WERI-Rb-1 (cell line): ENCODE results near the gene DEXI.
A peak's percentile ranks its signal among the peaks of the same experiment; 100 is the strongest.

Source experiments
- DNase-seq: peaks from one replicate; pipeline ENCODE4 v3.0.0-alpha.2; 2020
- H3K27ac ChIP-seq: fragments of 250-450 bp; sonication (Bioruptor Pico); 2 replicates; pipeline ENCODE4 v1.5.1; 2020; ENCODE audit warnings: mild to moderate bottlenecking, moderate library complexity
- H3K27me3 ChIP-seq: fragments of 250-450 bp; sonication (Bioruptor Pico); 2 replicates; pipeline ENCODE4 v1.5.1; 2021; ENCODE audit warnings: mild to moderate bottlenecking, low read depth, moderate library complexity; ENCODE audit not compliant: insufficient read depth, severe bottlenecking
- H3K36me3 ChIP-seq: fragments of 250-450 bp; sonication (Bioruptor Pico); 2 replicates; pipeline ENCODE4 v1.5.1; 2020; ENCODE audit warnings: mild to moderate bottlenecking, moderate library complexity
- H3K4me3 ChIP-seq: 2 replicates; pipeline ENCODE4 v1.5.1; 2011; ENCODE audit warnings: low read depth, mild to moderate bottlenecking, control low read depth, low read length
- H3K9me3 ChIP-seq: fragments of 250-450 bp; sonication (Bioruptor Pico); 2 replicates; pipeline ENCODE4 v1.5.1; 2021; ENCODE audit warnings: mild to moderate bottlenecking, moderate library complexity; ENCODE audit not compliant: severe bottlenecking
- TF ChIP-seq, protein P1 (sequence below): IDR thresholded peaks from 2 replicates; pipeline ENCODE4 v1.5.1; 2011; ENCODE audit warnings: low read depth, mild to moderate bottlenecking, control low read depth, inconsistent platforms, low read length

DEXI gene

DNA sequence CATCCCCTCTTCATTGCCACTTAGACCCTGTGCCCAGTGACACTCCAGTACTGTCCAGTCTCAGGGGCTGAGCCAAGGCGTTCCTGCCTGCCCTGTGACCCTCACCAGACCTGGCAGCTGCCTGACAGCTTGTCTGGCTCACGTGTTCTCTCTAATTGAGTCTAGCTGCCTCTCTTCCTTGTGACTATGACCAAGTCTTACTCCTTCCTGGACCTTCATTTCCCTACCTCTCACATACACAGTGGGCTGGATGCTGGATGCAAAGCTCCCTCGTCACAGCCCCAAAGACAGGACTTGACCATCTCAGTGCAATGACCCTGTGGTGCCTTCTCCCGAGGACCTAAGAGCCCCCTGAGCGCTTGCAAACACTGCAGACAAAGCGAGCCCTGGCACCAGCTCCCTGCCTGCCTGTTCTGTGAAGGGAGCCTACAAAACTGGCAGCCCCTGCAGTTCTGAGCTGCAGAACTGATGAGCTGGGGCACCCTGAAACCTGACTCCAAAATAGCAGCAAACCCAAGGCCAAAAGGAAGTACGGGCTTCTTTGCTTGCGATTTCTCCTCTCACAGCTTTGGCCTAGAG, 1.7 kb downstream of the DEXI start:
- Histone ChIP-seq H3K9me3 (no peaks in the 10 kb centered on the region), H3K27ac (no peak overlapping the region), H3K4me3 (peak overlapping the region; percentile 61; the same call in 1 of the 2 replicates), H3K36me3 (peaks cover 16% of the 10 kb centered on the region), H3K27me3 (no peaks in the 10 kb centered on the region)
- TF ChIP-seq, protein P1, sequence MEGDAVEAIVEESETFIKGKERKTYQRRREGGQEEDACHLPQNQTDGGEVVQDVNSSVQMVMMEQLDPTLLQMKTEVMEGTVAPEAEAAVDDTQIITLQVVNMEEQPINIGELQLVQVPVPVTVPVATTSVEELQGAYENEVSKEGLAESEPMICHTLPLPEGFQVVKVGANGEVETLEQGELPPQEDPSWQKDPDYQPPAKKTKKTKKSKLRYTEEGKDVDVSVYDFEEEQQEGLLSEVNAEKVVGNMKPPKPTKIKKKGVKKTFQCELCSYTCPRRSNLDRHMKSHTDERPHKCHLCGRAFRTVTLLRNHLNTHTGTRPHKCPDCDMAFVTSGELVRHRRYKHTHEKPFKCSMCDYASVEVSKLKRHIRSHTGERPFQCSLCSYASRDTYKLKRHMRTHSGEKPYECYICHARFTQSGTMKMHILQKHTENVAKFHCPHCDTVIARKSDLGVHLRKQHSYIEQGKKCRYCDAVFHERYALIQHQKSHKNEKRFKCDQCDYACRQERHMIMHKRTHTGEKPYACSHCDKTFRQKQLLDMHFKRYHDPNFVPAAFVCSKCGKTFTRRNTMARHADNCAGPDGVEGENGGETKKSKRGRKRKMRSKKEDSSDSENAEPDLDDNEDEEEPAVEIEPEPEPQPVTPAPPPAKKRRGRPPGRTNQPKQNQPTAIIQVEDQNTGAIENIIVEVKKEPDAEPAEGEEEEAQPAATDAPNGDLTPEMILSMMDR: no peak
- DNase-seq: no peak

DNA sequence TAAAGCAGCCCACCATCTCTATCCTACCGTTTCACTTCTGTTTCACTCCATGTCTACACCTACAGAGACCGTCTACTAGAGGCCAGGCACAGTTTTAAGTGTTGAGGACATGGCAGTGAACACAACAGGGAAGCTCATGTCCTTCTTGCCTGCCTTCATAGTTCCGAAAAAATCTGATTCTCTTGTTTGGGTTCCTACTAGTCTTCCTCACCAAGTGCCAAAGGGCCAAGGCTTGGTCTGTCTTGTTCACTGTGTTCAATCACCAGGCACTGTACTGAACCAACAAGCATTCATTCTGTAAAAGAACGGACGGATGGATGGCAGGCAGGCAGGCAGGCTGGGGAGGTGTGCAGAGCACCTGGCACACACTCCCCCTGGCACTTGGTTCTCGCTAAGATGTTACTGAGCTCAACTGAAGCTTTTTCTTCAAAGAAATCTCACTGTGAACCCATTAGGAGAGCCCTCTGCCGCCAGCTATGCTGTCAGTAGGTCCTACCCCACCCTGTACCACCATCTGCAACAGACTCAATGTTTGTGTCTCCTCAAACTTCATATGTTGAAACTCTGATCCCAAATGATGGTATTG, 2.5 kb downstream of the DEXI start:
- Histone ChIP-seq H3K27me3 (no peaks in the 10 kb centered on the region), H3K27ac (no peak overlapping the region), H3K4me3 (no peak overlapping the region), H3K36me3 (peaks cover 19% of the 10 kb centered on the region), H3K9me3 (no peaks in the 10 kb centered on the region)
- no peak for DNase-seq
- TF ChIP-seq, protein P1: no peak

DNA sequence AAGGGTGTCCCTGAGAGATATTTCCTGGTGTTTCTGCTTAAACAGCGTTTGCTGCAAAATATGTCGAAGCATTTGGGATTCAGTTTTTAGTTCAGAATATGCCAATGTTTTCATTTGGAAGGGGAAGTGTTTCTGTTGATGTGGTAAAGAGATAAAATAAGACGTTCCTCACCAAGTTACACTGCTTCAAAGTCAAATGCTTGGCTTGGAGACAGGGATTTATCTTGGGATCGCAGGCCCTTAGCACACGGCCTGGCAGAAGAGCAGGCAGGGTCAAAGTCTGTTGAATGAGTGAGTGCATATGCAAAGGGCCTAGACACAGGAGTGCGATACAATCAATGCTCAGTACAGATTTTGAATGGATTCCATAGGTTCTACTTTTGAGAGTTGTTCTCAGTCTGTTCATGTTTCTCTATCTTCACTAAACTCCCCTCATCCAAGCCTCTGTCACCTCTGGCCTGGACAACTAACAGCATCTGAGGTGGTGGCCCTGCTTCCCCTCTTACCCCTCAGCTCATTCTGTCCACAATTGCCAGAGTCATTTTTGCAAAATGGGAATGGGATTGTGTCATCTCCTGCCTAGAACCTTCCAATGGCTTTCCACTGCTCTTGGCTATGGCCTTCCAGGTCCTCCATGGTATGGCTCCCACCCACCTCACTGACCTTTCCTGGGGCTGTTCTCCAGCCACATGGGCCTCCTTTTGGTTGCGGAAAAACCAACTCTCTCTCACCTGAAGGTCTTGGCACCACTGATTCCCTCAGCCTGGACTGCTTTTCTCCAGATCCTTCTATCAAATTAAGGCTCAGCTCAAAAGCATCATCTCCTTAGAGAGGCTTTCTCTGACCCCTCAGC, 3.2 kb downstream of the DEXI start:
- Histone ChIP-seq H3K27ac (no peak overlapping the region), H3K36me3 (peaks cover 19% of the 10 kb centered on the region), H3K27me3 (no peaks in the 10 kb centered on the region), H3K4me3 (no peak overlapping the region), H3K9me3 (no peaks in the 10 kb centered on the region)
- TF ChIP-seq, protein P1: no peak
- DNase-seq: no peak

DNA sequence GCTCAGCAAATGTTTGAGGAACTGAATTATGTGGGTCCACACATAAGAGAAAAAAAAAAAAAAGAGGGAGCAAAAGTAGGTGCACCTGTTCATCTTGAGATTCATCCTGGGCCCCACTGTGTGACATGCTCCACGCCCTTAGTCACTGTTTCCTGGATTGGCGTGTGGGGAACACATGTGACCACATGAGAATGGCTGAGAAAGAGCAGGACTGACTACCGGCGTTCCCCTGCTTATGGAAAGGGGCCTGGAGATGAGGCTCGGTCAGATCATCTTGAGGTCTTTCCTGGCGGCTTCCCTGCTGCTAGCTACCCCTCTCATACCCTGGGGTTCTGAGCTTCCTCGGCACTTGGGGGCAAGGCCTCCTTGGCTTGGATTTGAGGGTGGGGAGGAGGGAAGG, 3.9 kb downstream of the DEXI start:
- TF ChIP-seq, protein P1: no peak
- Histone ChIP-seq H3K4me3 (no peak overlapping the region), H3K27ac (no peak overlapping the region)

DNA sequence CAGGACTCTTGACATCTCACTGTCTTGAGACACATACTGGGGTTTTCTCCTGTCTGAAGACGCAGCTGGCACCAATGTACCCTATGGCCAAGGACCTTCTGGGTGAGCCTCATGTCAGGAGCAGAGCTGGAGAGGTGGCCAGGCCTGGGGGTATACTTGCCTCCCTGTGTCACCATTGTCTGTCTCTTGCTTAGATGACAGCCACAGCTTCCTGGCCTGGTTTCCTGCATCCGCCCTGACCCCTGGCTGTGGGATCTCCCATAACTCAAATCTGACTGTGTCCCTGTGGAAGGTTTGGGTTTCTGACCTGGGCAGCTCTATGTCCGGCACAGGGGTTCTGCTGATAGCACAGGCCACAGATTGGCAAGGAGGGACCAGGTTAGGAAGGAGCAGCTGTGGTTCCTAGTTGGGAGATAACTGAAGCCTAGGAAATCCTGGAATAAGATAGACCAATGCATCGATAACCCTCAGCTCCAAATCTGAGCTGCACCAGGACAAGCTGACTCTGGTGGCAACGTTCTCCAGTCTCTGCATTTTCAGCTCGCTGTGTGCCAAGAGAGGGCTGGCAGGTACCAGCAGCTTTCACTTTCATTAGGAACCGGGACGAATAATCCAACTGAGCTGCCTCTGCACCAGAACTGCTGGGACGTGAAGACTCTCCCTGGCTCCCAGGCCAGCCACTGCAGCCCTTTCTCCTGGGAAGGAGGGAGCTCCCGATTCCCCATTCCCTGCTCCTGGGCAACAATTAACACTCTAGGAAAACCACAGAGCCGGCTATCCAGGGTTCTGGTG, 5.0 kb downstream of the DEXI start:
- Histone ChIP-seq H3K36me3 (peaks cover 27% of the 10 kb centered on the region), H3K4me3 (no peak overlapping the region), H3K9me3 (no peaks in the 10 kb centered on the region), H3K27ac (no peak overlapping the region), H3K27me3 (no peaks in the 10 kb centered on the region)
- DNase-seq: no peak
- TF ChIP-seq, protein P1: no peak

More for the DNA sequence above, 3.9 kb downstream of the DEXI start:
- DNase-seq: no peak
- Histone ChIP-seq H3K27me3 (no peaks in the 10 kb centered on the region), H3K36me3 (peaks cover 21% of the 10 kb centered on the region), H3K9me3 (no peaks in the 10 kb centered on the region)
